Bronchial epithelial cell (primary cell): Measurements from ENCODE around the gene MOV10L1. TPM values are rescaled to one million over a fixed set of nuclear protein-coding genes. Genes with fewer than 3 reads are reported as not detected.

Source experiments
- DNase-seq: peaks from one replicate; pipeline ENCODE4 v3.0.0-alpha.2; 2010; ENCODE audit warnings: low read depth
- FAIRE-seq: peaks from 2 replicates; lab custom pipeline; 2011; peaks lifted over from hg19 to GRCh38; lab: Jason Lieb, UNC
- H3K27me3 ChIP-seq: 2 replicates; pipeline ENCODE4 v1.5.1; 2011; ENCODE audit warnings: low read length; ENCODE audit not compliant: control insufficient read depth, insufficient read depth
- H3K36me3 ChIP-seq: 2 replicates; pipeline ENCODE4 v1.5.1; 2011; ENCODE audit warnings: low read length; ENCODE audit not compliant: control insufficient read depth, insufficient read depth
- H3K4me3 ChIP-seq: 2 replicates; pipeline ENCODE4 v1.5.1; 2011; ENCODE audit warnings: mild to moderate bottlenecking, low read depth, low read length, control low read depth
- CTCF ChIP-seq: IDR thresholded peaks from 2 replicates; pipeline ENCODE4 v1.5.1; 2011; ENCODE audit warnings: mild to moderate bottlenecking, moderate library complexity, low read length, control low read depth, inconsistent platforms; ENCODE audit not compliant: insufficient read depth, severe bottlenecking
- total RNA-seq: library from RNA; depleted of rRNA; stranded (reverse); fragments of >200 nt; gene quantifications from 2 replicates; pipeline ENCODE4 v1.2.1, GENCODE V29; 2014

MOV10L1 gene
- 0.26 and 1.4 TPM in 2 replicates for total RNA-seq

- peaks cover 4% of the 10 kb centered on the region for H3K27me3 ChIP-seq
- H3K4me3 ChIP-seq, result no peak within 1 kb of the TSS
- TF ChIP-seq CTCF, result no peak
- DNase-seq (no peak), FAIRE-seq (no peak)
- H3K36me3 ChIP-seq, result no peaks in the 10 kb centered on the region
Observed at GRCh38 chr22:50089682-50090411, at the start of gene MOV10L1. Gene MOV10L1, plus strand, starts transcription at chr22:50090006. Its CDS starts 83 bp downstream, at chr22:50090089.

DNA sequence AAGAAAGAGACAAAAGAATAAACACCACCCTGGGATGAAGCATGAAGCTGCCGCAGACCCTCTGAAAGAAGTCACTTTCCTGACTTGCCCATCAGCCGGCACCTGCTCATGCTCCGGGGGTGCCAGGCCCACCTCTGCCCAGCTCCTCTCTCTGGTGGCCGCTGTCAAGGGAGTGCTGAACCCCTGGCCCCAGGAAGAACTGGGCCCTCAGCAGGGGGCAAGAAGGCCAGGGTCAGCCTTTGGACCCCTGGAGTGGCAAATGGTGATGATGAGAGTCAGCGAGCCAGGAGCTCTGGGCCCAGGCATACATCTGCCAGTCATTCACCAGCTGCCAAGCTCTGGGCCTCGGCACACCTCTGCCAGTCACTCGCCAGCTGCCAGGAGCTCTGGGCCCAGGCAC, 49.1 kb upstream of the MOV10L1 start:
- DNase-seq, result no peak
- Histone ChIP-seq H3K4me3 (no peak overlapping the region), H3K27me3 (no peaks in the 10 kb centered on the region), H3K36me3 (no peaks in the 10 kb centered on the region)
- TF ChIP-seq CTCF, result no peak
- FAIRE-seq, result no peak

GRCh38 chr22:50041361-50042065, 48.3 kb upstream of the MOV10L1 start:
- Histone ChIP-seq H3K27me3 (no peaks in the 10 kb centered on the region), H3K36me3 (no peaks in the 10 kb centered on the region), H3K4me3 (no peak overlapping the region)
- TF ChIP-seq CTCF, result no peak
- DNase-seq (no peak), FAIRE-seq (no peak)

DNA sequence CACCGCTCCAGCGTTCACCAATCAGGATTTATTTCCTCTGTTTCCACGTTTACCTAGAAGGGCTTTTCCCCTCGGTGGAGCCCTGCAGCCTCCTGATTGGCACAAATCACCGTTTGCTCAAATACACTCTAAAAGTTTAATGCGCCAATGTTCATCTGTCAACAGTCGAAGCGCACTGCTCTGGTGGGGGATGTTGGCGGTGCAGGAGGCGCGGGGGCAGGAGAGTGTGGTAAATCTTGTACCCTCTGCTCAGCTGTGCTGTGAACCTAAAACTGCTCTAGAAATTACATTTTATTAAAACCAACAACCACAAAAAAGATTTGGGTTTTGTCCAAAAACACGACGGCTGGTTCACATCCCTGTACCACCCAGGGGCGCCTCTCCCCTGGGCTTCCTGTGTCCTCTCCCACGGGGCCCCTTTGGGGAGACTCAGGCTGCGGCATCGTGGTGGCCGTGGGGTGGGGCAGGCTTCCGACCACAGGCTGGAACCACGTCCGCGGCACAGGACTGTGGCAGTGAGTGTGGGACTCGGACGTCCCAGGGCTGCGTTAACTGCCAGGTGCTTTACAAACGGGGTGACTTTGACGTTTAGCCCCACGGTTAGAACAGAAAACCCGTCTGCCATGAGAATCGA, 45.2 kb upstream of the MOV10L1 start:
- FAIRE-seq (no peak), DNase-seq (no peak)
- TF ChIP-seq CTCF, result no peak
- Histone ChIP-seq H3K36me3 (no peaks in the 10 kb centered on the region), H3K27me3 (no peaks in the 10 kb centered on the region), H3K4me3 (no peak overlapping the region)

DNA sequence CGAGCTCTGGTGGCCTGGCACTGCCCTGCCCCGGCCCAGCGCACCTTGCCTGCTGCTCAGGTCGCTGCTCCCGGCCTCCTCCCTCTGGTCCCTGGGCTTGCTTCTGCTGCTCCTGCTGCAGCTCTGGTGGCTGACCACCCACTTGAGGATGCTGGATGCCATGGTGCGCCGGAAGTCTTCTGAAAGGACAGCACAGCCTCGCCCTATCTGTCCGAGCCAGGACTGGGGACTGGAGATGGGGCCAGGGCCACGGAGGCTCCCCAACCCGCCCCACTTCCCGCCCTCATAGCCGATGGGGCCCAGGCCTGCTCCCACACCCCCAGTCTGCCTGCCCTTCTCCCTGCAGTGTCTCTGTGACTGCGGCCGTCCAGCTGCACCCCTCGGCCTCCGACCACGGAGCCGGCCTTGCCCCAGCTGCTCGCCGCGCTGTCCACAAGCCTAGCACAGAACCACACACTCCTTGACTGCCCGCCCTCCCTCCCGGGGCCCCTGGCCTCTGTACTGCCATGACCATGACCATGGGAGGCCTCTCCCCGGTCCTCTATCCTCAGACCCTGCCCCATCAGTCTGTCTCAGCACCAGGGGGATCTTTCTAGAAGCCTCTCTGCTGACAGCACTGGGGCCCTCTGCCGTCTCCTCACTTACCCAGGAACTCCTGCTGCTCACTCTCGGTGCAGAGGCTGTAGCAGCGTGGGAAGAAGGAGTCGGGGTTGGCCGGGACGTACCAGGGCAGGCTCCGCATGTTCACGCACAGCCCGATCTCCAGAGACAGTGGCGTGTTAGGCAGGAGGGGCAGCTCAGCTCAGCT, 44.4 kb upstream of the MOV10L1 start:
- DNase-seq (no peak), FAIRE-seq (no peak)
- no peaks in the 10 kb centered on the region for H3K27me3 ChIP-seq
- no peaks in the 10 kb centered on the region for H3K36me3 ChIP-seq
- no peak overlapping the region for H3K4me3 ChIP-seq
- TF ChIP-seq CTCF, result no peak
